Hair follicle dermal papilla cell (primary cell): Measurements from ENCODE around the gene HES5. TPM values are rescaled to one million over a fixed set of nuclear protein-coding genes. Genes with fewer than 3 reads are reported as not detected.

Source experiments
- total RNA-seq: library from RNA; depleted of rRNA; stranded (reverse); fragments of >200 nt; gene quantifications from 2 replicates; pipeline ENCODE4 v1.2.3, GENCODE V29; 2012

Gene HES5
- total RNA-seq, result 0.36 TPM in 1 of 2 replicates, not detected in the other

GRCh38 chr1:2529784-2530512 is at the start of gene HES5:
TSS of gene HES5 (minus strand) at chr1:2530263. CDS start at chr1:2530164, 99 bp downstream.

GRCh38 chr1:2556277-2556677 is 26.2 kb upstream of the HES5 start, which contains the start of gene TNFRSF14:
TSS of gene TNFRSF14 (plus strand) at chr1:2556371. CDS start at chr1:2556665, 294 bp downstream.

DNA sequence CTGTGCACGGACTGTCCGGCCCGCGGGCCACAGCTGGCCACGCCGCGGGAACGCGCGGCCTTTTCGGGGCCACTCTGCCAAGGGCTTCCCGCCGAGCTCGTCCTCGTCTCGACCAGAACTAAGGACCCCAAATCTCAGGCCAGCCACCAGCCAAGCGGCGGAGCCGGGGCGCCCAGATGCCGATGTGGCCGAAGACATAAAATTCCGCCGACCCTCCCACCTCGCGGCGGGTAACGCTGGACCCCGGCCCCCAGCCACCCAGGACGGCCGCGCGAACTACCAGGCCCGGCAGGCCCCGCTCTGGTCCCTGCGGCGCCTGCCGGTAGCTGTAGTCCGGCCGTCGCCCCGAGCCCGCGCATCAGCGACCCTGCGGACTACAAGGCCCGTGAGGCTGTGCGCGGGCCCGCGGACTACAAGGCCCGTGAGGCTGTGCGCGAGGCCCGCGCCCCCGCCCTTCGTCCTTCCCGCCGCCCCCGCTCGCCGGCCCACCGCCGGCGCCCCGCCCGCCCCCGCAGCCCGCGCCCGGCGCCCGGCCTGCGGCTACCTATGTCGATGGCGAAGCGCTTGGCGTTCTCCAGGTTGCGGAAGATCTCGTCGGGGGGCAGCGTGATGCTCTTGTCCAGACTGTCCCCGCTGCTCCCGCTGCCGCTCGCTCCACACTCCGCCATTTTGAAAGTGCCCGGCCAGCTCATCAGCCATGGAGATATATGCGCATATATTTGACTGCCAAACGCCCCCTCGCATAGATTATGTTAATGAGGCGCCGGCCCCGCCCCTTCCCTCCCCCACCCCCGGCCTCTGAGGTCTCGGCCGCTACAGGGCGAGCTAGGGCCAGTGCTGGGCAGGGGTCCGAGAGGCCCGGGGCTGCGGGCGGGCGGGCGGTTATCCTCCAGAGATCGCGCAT is 3.9 kb downstream of the HES5 start, which contains the start of gene PANK4:
TSS of gene PANK4 (minus strand) at position 677 of the 904 bp plus-strand sequence. CDS start at position 668, 9 bp downstream.

Other genes with a start within 250 kb of the HES5 start
- 11.2 and 11.4 TPM in 2 replicates for gene MORN1, start 138.7 kb downstream of the HES5 start, total RNA-seq
- 58.4 and 63.4 TPM in 2 replicates for gene RER1, start 138.4 kb downstream of the HES5 start, total RNA-seq
- 40.2 and 43.4 TPM in 2 replicates for gene PEX10, start 117.7 kb downstream of the HES5 start, total RNA-seq
- gene PLCH2, start 54.0 kb downstream of the HES5 start, total RNA-seq, result 0.12 and 0.65 TPM in 2 replicates
- gene PANK4, start 3.7 kb downstream of the HES5 start, total RNA-seq, result 23.9 and 33.3 TPM in 2 replicates
- gene TNFRSF14, start 26.1 kb upstream of the HES5 start, total RNA-seq, result 30.6 and 38.6 TPM in 2 replicates
- 19.8 and 23.8 TPM in 2 replicates for gene PRXL2B, start 56.5 kb upstream of the HES5 start, total RNA-seq
- gene MMEL1, start 102.8 kb upstream of the HES5 start, total RNA-seq, result 1.2 TPM in 1 of 2 replicates, not detected in the other